Central memory CD8-positive, alpha-beta T cell (primary cell): ENCODE data around the gene FGF23.

Experiments used
- ATAC-seq: fragments of 150-1000 bp; cut with Tn5 transposase; replicated peaks from 2 replicates; pipeline ENCODE4 v1.10.0; 2022; ENCODE audit warnings: mild to moderate bottlenecking, moderate FRiP score, moderate number of reproducible peaks; ENCODE audit not compliant: poor library complexity, severe bottlenecking; ENCODE audit errors: extremely low read depth
- DNase-seq, 2 donors: peaks; one replicate each; pipeline ENCODE4 v3.0.0; 2021; ENCODE audit warnings: low spot score in 2 of 2
- H3K27ac Mint-ChIP-seq: one replicate; pipeline ENCODE4 v1.8.0; 2022; ENCODE audit warnings: low read depth, mild to moderate bottlenecking, moderate library complexity, mixed read lengths
- H3K27me3 Mint-ChIP-seq: one replicate; pipeline ENCODE4 v1.8.0; 2022; ENCODE audit warnings: mixed read lengths
- H3K36me3 Mint-ChIP-seq: one replicate; pipeline ENCODE4 v1.8.0; 2022; ENCODE audit warnings: mild to moderate bottlenecking, moderate library complexity, mixed read lengths; ENCODE audit not compliant: insufficient read depth
- H3K4me1 Mint-ChIP-seq: one replicate; pipeline ENCODE4 v1.8.0; 2022; ENCODE audit warnings: mixed read lengths
- H3K4me3 Mint-ChIP-seq: one replicate; pipeline ENCODE4 v1.8.0; 2022; ENCODE audit warnings: mild to moderate bottlenecking, moderate library complexity, mixed read lengths
- H3K9me3 Mint-ChIP-seq: one replicate; pipeline ENCODE4 v1.8.0; 2022; ENCODE audit warnings: mixed read lengths

Gene FGF23

DNA sequence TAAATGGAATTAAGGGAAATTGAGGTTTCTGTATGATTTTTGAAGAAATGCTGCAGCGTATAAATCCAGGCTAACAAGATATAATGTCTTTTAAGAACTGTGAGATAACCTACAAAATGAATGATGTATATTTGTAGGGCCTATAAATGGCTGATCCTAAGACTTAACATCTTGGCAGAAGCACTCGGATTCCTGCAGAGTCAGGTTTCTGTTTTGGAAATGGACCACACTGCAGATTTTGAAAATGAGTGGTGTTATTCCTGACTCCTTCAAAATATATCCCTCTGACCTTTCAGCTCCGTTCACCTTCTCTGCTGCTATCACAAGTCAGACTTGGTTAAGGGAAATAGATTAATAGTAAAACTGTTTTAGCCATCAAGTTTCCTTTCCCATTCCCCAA is 53.5 kb downstream of the FGF23 start:
- Mint-ChIP-seq H3K9me3 (no peaks in the 10 kb centered on the region), H3K27me3 (no peaks in the 10 kb centered on the region)

DNA sequence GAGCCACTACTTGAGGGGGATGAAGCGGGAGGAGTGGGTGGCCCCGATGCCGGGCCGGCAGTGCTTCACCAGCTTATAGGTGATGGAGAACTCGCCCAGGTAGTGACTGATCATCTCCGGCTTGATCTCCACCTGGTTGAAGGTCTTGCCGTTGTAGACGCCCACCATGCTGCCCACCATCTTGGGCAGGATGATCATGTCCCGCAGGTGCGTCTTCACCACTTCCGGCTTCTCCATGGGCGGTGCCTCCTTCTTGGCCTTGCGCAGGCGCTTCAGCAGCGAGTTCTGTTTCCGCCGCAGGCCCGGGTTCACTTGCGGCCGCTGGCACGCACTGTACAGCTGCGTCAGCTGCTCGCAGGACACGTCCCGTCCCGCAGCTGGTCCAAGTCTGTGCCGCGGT is 55.1 kb downstream of the FGF23 start:
- Mint-ChIP-seq H3K4me3 (no peak overlapping the region), H3K4me1 (peaks cover 34% of the 10 kb centered on the region), H3K36me3 (peaks cover 25% of the 10 kb centered on the region), H3K27me3 (no peaks in the 10 kb centered on the region), H3K27ac (peak overlapping the region; percentile 59), H3K9me3 (no peaks in the 10 kb centered on the region)
- DNase-seq = no peak
- no peak for ATAC-seq

More for the DNA sequence above, 53.5 kb downstream of the FGF23 start:
- H3K27ac Mint-ChIP-seq = no peak overlapping the region
- ATAC-seq (no peak), DNase-seq (no peak)
- H3K4me3 Mint-ChIP-seq = no peak overlapping the region
- peaks cover 25% of the 10 kb centered on the region for H3K36me3 Mint-ChIP-seq
- H3K4me1 Mint-ChIP-seq = peaks cover 34% of the 10 kb centered on the region

GRCh38 chr12:4323396-4323795 is 56.1 kb downstream of the FGF23 start:
- H3K4me1 Mint-ChIP-seq = peaks cover 29% of the 10 kb centered on the region
- DNase-seq (no peak), ATAC-seq (no peak)
- no peaks in the 10 kb centered on the region for H3K27me3 Mint-ChIP-seq
- H3K4me3 Mint-ChIP-seq = no peak overlapping the region
- no peaks in the 10 kb centered on the region for H3K9me3 Mint-ChIP-seq
- peak overlapping the region; percentile 59 for H3K27ac Mint-ChIP-seq
- peaks cover 25% of the 10 kb centered on the region for H3K36me3 Mint-ChIP-seq

- Mint-ChIP-seq H3K27ac (peak overlapping the region; percentile 72), H3K9me3 (no peaks in the 10 kb centered on the region), H3K4me3 (peak overlapping the region; percentile 97), H3K36me3 (peaks cover 23% of the 10 kb centered on the region), H3K4me1 (peaks cover 29% of the 10 kb centered on the region), H3K27me3 (no peaks in the 10 kb centered on the region)
- no peak for ATAC-seq
- no peak for DNase-seq
These were observed 56.8 kb downstream of the FGF23 start for GRCh38 chr12:4322726-4323125.

GRCh38 chr12:4320853-4321701 is 58.4 kb downstream of the FGF23 start, which contains the start of gene TIGAR:
Gene TIGAR (plus strand): TSS chr12:4321213. CDS start chr12:4321272, 59 bp downstream.
- Mint-ChIP-seq H3K9me3 (no peaks in the 10 kb centered on the region), H3K36me3 (peaks cover 23% of the 10 kb centered on the region), H3K27me3 (no peaks in the 10 kb centered on the region), H3K27ac (peak within 1 kb of the TSS; percentile 96), H3K4me1 (peaks cover 29% of the 10 kb centered on the region), H3K4me3 (peak within 1 kb of the TSS; percentile 97)
- ATAC-seq (peak; percentile 95), DNase-seq (peak; percentile 82 to 84)

DNA sequence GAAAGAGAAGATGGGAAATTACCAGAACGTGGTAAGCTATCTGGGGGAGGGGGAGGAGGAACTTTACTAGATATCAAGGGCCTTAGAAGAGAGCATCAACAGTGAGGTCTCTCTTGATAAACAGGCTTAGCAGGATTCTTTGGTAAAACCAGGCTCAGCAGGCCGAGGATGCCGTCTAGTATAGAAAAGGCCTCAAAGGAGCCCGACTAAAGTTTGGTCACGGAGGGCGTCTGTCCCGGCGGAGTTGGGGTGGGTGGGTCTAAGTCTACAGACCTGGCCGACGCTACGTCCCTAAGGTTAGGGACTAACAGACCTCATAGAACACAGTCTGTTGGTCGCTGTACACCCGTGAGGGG is 59.0 kb downstream of the FGF23 start:
- peak overlapping the region; percentile 96 for H3K27ac Mint-ChIP-seq
- peak; percentile 13 for ATAC-seq
- H3K27me3 Mint-ChIP-seq = no peaks in the 10 kb centered on the region
- DNase-seq = no peak
- no peaks in the 10 kb centered on the region for H3K9me3 Mint-ChIP-seq
- peaks cover 29% of the 10 kb centered on the region for H3K4me1 Mint-ChIP-seq
- H3K4me3 Mint-ChIP-seq = peak overlapping the region; percentile 97
- peaks cover 20% of the 10 kb centered on the region for H3K36me3 Mint-ChIP-seq
